ELR (cell line): ENCODE results near the gene DELE1.
"Not testable (repeated sequence)": the region's sequence is repeated elsewhere in the genome, so short reads cannot be mapped to it uniquely, and the experiment has no call there.

Source experiments
- DNase-seq: peaks from one replicate; pipeline ENCODE4 v3.0.0-alpha.2; 2015; ENCODE audit warnings: low read depth

The DELE1 gene

DNA sequence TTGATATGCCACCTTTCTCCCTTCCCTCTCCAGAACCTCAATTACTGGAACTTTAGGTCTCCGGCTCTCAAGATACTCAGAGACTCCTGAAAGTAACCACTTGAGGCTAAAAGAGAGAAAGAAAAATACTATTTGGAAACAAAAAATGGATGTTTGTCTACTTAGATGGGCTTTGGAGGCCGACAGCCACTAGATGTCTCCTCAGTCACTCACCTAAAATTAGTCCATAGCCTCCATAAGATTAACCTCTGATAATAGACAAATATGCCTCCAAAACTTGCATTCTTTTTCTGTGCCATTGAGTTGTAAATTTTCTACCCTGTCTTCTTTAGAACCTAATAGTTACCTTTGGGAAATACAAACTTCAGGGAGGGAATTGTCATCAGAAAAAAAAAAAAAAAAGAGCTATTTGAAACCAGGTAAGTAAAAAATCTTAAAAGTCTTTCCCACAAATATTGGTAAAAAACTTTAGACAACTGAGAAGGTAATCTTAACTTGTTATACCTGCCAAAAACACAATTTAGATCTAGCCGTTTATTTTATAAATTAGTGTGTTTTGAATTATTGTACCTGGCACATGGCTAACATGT lies 34.3 kb upstream of the DELE1 start:
- peak; percentile 54 for DNase-seq

DNA sequence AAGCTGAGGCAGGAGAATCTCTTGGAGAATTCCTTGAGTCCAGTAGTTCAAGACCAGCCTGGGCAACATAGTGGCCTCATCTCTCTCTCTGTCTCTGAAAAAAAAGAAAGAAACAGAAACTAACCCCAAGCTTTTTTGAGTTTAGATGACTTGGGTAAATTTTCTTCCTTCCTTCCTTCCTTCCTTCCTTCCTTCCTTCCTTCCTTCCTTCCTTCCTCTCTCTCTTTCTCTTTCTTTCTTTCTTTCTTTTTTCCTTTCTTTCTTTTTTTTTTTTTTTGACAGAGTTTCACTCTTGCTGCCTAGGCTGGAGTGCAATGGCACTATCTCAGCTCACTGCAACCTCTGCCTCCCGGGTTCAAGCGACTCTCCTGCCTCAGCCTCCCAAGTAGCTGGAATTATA lies 33.2 kb upstream of the DELE1 start:
- not testable (repeated sequence) for DNase-seq

DNA sequence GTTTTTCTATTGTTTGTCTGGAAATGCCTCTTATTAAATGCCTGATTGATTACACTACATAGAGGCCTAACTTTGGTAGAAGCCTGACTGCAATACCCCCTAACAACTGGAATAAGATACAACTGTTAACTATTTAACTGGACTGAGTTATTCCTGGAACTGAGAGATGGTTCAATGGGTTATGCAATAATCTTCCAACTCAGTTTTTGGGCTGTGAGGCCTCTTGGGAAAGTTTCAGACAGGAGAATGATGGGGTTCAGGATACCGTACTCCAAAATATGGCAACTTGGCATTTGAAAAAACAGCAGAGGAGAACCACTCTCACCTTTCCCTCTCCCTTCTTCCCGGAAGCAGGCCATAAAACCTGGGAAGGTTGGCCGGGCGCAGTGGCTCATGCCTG lies 26.2 kb upstream of the DELE1 start:
- DNase-seq: no peak

- DNase-seq: no peak
These were observed 25.1 kb upstream of the DELE1 start for GRCh38 chr5:141898448-141899049.

GRCh38 chr5:141902015-141902814 lies 21.5 kb upstream of the DELE1 start:
- DNase-seq: no peak

GRCh38 chr5:141903261-141903660 lies 20.4 kb upstream of the DELE1 start:
- no peak for DNase-seq

- DNase-seq: no peak
These were observed 19.1 kb upstream of the DELE1 start for GRCh38 chr5:141904551-141904950.

GRCh38 chr5:141906517-141906916 lies 17.2 kb upstream of the DELE1 start:
- DNase-seq: no peak

- no peak for DNase-seq
These were observed 16.7 kb upstream of the DELE1 start for GRCh38 chr5:141906972-141907371.

- DNase-seq: peak; percentile 80
These were observed 14.9 kb upstream of the DELE1 start for GRCh38 chr5:141908796-141909195.

- no peak for DNase-seq
These were observed 14.5 kb upstream of the DELE1 start for GRCh38 chr5:141909212-141909611.

DNA sequence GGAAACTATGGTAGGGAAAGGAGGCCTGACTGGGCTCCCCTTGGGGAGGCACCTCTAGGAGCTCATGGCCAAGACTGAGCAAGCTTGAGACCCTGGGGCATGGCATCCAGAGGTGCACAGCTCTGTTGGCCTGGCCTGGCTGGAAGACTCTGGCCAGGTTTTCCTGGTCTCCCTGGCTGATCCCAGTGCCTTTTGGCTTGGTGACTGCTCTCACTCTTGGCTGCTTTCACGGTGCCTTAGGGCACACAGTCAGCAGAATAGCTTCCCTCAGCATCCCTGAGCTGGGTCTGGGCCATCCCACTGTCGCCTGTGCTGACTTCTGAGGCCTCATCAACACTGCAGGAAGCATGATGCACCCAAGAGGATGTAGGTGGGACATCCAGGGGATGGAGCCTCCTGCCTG lies 13.4 kb upstream of the DELE1 start:
- DNase-seq: peak; percentile 91

GRCh38 chr5:141913560-141914198 lies 10.0 kb upstream of the DELE1 start:
- peak; percentile 18 for DNase-seq

- DNase-seq: peak; percentile 56
These were observed 9.4 kb upstream of the DELE1 start for GRCh38 chr5:141914199-141914743.

- no peak for DNase-seq
These were observed 8.9 kb upstream of the DELE1 start for GRCh38 chr5:141914797-141915196.

GRCh38 chr5:141915881-141916336 lies 7.8 kb upstream of the DELE1 start:
- no peak for DNase-seq

DNA sequence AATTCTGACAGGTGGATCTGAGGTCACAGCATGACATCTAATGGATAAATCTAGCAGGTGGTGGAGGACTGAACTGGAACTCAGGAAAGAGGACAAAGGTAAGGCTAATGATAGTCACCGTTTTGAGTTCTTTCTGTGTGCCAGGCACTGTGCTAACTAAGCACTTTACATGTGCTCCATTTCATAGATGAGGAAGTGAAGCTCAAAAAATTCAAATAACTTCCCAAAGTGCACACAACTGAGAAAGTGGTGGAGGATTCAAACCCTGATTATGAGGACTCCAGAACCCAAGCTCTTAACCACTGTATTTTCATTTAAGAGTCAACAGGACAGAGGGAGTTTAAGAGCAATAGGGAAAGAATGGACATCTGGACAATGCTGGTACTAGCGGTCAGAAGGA lies 7.1 kb upstream of the DELE1 start:
- no peak for DNase-seq

DNA sequence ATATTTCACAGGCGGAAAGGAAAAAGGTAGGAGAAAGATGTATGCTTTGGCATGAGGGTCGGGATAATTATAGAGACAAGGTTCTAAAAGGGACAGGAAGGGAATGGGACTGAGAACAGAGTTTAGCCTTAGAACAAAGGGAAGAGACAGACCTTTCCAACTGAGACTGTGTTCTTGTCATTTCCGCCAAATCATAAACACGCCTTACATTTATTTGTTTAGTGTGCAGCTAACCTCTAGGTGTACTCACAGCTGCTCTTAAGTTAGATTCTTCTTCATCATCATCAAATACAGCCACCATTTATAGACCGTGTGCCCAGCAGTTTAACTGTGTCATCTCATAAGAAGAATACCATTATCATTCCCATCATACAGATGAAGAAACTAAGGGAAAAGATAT lies 5.9 kb upstream of the DELE1 start:
- no peak for DNase-seq

- no peak for DNase-seq
These were observed 4.2 kb upstream of the DELE1 start for GRCh38 chr5:141919218-141920119.

DNA sequence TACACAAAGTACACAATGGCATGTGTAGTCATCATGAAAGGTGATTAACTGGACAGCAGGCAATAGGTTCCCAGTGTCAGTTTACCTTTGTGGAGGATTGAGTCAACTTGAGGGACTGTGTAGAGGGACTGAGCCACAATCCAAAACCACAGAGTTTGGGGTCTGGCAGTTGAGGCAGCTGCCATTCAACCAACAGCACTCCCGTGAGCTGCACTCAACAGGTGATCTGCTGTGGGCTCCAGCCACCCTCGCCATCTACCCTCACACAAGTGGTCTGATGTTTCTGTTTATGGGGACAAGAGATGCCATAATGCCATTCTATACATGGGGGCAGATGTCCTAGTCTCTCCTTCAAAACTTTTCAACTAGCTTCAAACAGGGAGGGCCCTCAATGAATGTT lies 2.9 kb upstream of the DELE1 start:
- DNase-seq: no peak

- DNase-seq: not testable (repeated sequence)
These were observed 734 bp upstream of the DELE1 start for GRCh38 chr5:141922827-141923447.
